Measurements from ENCODE around the gene WWP2.

DNA sequence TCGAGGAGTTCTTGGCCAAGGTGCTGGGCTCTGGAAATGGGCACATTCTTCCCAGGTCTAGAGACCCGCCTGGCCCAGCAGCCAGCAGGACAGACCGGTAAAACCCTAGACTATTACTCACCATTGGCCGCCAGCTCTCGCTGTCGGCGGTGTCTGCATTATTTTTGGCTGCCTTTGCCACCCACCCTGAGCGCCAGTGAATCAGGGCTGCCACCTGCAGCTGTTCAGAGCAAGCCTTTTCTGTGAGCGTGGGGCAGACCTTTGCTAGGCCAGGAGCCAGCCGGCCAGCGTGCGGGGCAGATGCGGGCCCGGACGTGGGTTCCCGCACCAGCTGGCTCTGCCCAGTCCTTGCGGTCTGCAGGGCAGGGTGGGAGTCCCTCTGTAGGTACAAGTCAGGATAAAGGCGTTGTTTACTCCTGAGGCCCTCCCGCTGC is 173.2 kb downstream of the WWP2 start:
- TF ChIP-seq, protein P1, sequence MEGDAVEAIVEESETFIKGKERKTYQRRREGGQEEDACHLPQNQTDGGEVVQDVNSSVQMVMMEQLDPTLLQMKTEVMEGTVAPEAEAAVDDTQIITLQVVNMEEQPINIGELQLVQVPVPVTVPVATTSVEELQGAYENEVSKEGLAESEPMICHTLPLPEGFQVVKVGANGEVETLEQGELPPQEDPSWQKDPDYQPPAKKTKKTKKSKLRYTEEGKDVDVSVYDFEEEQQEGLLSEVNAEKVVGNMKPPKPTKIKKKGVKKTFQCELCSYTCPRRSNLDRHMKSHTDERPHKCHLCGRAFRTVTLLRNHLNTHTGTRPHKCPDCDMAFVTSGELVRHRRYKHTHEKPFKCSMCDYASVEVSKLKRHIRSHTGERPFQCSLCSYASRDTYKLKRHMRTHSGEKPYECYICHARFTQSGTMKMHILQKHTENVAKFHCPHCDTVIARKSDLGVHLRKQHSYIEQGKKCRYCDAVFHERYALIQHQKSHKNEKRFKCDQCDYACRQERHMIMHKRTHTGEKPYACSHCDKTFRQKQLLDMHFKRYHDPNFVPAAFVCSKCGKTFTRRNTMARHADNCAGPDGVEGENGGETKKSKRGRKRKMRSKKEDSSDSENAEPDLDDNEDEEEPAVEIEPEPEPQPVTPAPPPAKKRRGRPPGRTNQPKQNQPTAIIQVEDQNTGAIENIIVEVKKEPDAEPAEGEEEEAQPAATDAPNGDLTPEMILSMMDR (IDR thresholded peaks at IDR 0.05) = no peak
- TF ChIP-seq POLR2A (IDR thresholded peaks at IDR 0.05) (no peak), EP300 (IDR thresholded peaks at IDR 0.05) (no peak)

All from ovary (tissue), 3 donors.